ENCODE data around the gene GDPD3.

GRCh38 chr16:30143347-30143702, 30.0 kb upstream of the GDPD3 start:
- no peak for TF ChIP-seq ZC3H4 (CRISPR knock-in tag; IDR thresholded peaks at IDR 0.05; ENCODE audit: borderline replicate concordance)
- no peak for TF ChIP-seq MYC (IDR thresholded peaks at IDR 0.05; ENCODE audit: low read depth, low read length)
- TF ChIP-seq MYC (CRISPR knock-in tag; IDR thresholded peaks at IDR 0.05; ENCODE audit: borderline replicate concordance, low read depth), result no peak
- no peak for TF ChIP-seq STAT5A (IDR thresholded peaks at IDR 0.05; ENCODE audit: borderline replicate concordance, low read length)
- no peak for TF ChIP-seq TFE3 (CRISPR knock-in tag; IDR thresholded peaks at IDR 0.05)
- TF ChIP-seq EGR1 (conservative IDR thresholded peaks at IDR 0.05), result no peak
- no peak for TF ChIP-seq POLR2A (conservative IDR thresholded peaks at IDR 0.05)
- TF ChIP-seq MTA3 (IDR thresholded peaks at IDR 0.05; ENCODE audit: borderline replicate concordance), result no peak
- TF ChIP-seq NCOA6 (IDR thresholded peaks at IDR 0.05), result no peak
- no peak for TF ChIP-seq MTA1 (IDR thresholded peaks at IDR 0.05; ENCODE audit: borderline replicate concordance)
- no peak for TF ChIP-seq CEBPB (tag; IDR thresholded peaks at IDR 0.05)
- no peak for TF ChIP-seq TAF1 (IDR thresholded peaks at IDR 0.05; ENCODE audit: control insufficient read depth, extremely low read depth, insufficient read depth, low read length, severe bottlenecking)
- no peak for TF ChIP-seq NFIC (IDR thresholded peaks at IDR 0.05)
- TF ChIP-seq ZNF695 (CRISPR knock-in tag; IDR thresholded peaks at IDR 0.05), result no peak

Data from K562 (cell line).